Embryonic facial prominence (tissue), 1 donor: ENCODE data around the gene UBAC2.

Source experiments
- DNase-seq: peaks from one replicate; pipeline ENCODE4 v3.0.0-alpha.2; 2016; ENCODE audit errors: extremely low spot score

UBAC2 gene

GRCh38 chr13:99311748-99312492, 111.3 kb downstream of the UBAC2 start:
- no peak for DNase-seq

- DNase-seq, result no peak
Measured at GRCh38 chr13:99312493-99312883, 111.8 kb downstream of the UBAC2 start.

GRCh38 chr13:99313501-99313900, 112.8 kb downstream of the UBAC2 start:
- DNase-seq, result no peak

GRCh38 chr13:99313941-99314340, 113.3 kb downstream of the UBAC2 start:
- DNase-seq, result no peak

DNA sequence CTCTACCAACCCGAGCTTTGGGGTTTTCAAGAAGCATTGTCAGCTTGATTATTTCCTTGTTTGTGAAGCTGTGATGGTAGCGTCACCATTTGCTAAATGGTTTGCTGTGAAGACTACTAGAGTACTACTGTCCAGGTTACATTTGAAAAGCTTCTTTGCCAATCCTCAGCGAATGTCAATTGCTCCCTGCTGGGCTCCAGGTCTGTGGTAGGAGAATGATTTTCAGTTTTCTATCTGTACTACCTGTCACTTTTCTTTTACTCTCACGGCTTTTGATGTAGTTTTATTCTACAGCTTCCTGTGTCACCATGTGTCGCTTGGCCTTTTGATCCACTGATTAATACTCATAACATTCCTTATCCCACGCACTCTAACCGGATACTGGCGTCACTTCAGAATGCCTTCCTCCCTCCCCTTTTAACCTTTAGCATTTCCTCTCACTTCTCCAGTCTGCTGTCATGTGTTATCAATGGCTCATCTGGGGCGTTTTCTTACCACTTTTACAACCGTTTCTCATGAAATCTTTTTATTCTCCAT, 114.1 kb downstream of the UBAC2 start:
- no peak for DNase-seq

DNA sequence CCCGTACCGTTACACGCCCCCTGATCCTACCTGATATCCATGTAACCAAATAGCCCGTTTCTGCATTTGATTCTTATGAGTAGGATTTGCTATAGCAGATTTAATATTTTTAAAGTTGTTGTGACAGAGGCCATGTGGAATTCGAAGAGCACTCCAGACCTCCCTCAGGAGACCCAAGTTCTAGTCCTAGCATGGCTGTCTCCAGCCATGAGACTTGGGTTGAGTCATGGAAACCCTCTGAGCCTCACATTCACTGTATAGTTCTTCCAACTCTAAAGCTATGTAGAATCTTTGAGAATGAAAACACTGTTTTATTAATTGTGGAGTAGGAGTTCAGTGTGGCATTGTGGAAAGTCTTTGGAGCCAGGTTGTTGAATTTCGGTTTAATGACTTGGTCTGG, 114.5 kb downstream of the UBAC2 start:
- DNase-seq, result no peak

GRCh38 chr13:99316224-99316623, 115.6 kb downstream of the UBAC2 start:
- DNase-seq, result no peak

DNA sequence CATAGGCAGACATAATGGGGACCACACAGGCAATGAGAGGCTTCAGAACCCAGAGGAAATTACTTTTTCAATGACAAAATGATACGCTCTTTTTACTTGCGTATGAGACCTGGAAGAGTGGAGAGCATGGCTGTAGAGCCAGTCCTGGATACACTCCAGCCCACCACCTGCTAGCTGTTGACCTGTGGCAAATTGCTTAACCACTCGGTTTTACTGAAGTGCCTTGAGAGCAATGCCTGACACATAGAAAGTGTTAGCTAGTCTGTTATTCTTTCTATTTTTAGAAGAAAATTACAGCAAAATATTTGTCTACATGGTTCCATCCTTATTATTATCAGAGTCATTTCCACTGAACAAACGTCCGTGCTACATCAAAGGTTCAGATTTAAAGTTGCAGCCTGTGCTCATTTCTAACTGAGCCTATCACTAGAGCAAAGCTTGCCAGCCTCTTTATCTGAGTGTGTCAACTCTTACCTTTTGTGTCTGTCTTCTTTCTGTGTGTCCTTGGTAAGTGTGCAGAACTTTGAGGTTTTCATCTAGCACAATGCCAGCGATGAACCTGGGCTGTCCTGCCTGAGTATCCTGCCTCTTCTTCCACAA, 116.1 kb downstream of the UBAC2 start:
- no peak for DNase-seq

DNA sequence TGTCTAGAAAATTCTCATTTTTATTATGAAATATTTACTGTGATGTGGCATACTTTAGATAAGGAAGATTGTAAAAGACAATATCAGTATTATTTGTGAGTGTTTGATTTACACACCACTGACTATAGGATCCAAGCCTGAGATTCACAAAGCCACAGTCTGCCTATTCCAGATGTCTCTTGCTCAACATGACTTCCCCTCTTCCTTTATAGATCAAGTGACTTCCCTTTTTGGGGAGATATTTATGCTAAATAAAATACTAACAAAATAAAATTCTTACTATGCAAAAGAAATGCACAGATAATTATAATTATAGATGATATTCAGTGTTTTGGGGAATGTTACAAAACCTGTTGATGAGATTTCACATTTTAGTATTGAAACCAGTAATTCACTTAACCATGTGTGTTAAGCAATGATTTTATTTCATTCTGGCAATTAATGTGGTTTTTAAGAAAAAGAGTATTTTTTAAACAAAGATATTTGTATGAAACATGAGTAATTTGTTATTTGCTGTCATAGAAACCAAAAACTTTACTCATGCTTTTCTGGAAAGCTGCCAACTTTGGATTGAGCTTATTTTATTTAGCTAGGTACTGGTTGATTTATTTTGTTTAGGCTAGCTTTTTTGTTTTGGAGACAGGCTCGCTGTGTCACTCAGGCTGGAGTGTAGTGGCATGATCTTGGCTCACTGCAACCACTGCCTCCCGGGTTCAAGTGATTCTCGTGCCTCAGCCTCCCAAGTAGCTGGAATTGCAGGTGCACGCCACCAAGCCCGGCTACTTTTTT, 120.2 kb downstream of the UBAC2 start:
- peak; percentile 52 for DNase-seq

DNA sequence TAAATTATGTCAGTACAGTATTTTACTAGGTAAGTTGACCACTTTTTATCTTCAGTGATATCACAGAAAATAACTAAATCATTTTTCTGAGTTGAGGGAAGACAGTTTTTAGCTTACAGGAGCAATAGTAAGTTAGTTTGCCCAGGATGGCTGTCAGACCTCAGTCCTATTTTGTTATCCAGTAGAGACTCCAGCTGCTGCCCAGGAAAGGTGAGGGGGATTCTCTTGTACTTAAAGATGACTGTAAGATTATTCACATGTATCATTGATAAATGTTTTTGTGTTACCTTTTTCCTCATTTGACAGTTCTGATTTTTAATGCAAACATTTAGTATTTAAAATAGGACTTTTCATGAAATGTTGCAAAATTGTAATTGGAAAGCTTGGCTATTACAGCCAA, 121.1 kb downstream of the UBAC2 start:
- DNase-seq, result no peak

DNA sequence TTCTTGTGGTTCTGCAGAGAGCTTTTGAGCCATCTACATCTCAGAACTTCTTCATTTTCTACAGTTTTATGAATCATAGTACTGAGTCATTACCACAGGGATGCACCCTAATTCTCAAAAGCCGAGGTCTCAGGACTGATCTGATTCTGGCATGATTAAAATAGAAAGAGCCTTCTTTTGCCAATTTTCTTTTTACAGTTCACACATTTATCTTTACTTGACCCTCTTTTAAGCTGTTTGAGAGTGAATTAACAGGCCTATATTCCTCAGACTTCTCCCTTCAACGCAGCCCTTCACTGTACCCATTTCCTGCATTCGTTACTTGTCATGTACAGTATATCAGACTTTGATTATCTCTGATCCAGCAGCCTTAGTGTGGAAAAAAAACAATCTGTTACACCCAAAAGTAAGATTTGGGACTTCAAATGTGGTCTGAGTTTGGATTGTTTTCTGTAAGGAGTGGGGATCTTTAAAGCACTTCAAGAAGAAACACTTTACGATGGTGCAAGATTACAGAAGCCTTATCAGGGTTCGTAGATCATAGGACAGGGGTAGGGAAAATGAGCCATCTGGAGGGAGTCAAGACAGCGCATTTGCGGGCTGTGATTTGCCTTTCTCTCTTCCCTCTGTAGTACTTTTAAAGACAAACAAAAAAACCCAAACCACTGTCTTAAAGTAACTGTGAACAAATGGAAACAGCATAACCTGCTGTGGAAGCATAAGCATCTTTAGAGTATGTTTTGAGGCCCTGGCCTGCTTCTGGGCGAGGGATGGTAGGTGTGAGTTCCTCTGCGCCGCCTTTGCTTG, 121.8 kb downstream of the UBAC2 start:
- no peak for DNase-seq

DNA sequence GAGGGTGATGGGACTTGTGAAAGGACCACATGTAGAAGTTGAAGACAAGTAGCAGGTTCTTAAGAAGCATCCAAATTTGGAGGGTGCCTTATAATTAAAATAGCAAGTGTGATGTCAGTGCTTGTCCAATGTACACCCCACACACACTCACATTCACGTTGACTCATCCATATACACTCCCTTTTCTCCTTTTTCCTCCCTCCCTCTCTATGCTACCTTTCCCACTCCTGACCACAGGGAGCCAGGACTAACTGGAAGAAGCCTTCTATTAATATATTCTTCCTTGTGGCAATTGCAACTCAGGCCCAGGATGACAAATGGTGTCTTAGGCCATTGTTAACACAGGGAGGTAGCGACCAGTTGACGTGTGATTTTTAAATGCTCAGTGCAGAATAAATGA, 122.8 kb downstream of the UBAC2 start:
- no peak for DNase-seq

GRCh38 chr13:99326012-99326411, 125.4 kb downstream of the UBAC2 start:
- DNase-seq, result no peak

DNA sequence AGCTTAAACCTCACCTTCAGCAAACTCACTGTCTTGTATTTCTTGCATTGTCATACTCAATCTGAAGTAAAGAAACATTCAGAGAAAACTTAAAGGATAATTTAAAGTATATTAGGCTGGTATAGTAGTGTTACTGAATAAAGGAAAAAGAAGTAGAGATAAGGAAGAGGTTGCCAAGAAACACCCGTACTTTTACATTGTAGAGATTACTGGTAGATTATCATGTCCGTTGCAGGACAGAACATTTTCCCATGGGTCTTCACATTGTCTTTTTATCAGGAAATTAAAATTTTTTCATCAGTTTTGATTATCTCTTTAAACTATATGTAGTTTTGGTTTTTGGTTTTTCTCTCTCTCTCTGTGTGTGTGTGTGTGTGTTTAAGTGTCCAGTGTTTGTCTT, 126.5 kb downstream of the UBAC2 start:
- no peak for DNase-seq

- DNase-seq, result no peak
Measured at GRCh38 chr13:99327761-99328160, 127.1 kb downstream of the UBAC2 start.

DNA sequence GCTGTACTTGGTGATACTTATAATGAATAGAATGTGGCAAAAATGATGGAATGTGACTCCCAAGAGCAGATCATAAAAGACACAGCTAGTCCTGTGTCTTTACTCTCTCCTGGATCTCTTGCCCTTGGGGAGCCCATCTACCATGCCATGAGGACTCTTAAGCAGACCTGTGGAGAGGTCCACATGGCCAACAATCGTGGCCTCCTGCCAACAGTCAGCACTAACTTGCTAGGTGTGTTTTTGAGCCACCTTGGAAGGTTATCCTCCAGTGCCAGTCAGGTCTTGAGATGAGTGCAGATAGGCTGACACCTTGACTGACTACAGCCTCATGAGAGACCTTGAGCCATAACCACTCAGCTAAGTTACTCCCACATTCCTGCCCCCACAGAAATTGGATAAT, 128.8 kb downstream of the UBAC2 start:
- DNase-seq, result no peak

- DNase-seq, result no peak
Measured at GRCh38 chr13:99330942-99331341, 130.3 kb downstream of the UBAC2 start.

DNA sequence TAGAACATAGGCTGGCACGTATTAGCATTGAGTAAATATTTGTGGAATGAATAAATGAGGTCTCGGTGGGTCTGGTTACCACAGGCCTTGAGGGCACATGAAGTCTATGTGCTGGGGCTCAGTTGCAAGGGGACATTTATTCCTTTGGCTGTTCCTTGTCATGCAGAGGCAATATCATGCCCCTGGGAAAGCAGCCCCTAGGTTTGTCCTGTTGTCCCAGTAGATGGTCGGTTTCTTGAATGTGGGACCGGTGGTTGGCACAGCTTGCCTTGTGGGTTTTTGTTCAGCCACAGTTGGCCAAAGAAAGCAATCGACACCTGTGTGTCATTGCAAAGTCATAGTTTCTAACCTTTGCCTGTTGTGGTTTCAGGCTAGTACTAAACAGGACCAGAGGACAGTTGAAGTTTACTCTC, 131.2 kb downstream of the UBAC2 start:
- DNase-seq, result no peak

DNA sequence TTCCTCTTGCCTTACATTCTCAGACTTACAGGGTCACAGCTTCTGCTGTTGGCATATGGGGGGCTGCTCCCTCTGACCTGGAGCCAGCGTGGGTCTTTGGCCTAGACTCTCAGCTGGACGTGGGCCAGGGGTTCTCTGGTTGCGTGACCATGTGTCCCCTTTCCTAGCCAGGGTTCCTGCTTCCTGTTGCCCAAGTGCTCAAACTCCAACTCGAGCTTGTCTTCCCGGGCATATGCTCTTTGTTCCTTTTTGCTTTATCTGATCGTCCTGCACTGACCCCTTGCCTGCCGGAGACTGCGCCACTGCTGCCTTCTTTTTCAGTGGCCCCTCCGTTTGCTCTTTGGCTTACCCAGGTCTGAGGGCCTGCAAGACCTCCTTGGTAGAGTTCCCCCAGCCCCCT, 131.8 kb downstream of the UBAC2 start:
- DNase-seq, result no peak

- DNase-seq, result no peak
Measured at GRCh38 chr13:99334221-99334620, 133.6 kb downstream of the UBAC2 start.

DNA sequence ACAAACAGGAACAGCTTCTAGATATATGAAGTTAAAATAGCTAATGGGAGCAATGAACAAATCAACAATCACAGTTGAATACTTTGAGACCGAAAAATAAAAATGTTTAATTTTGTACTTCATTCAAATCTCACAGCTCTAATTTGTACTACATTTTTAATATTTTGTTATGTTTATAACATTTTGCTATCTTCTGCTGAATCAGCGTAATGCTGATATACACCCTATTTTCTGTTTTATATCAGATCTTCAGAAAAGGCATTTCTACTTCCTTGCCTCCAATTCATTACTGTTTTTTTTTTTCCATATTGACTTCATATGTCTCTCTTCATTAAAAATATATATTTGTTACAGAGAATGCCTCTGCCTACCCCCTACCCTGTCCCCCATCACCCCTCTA, 134.4 kb downstream of the UBAC2 start:
- no peak for DNase-seq

DNA sequence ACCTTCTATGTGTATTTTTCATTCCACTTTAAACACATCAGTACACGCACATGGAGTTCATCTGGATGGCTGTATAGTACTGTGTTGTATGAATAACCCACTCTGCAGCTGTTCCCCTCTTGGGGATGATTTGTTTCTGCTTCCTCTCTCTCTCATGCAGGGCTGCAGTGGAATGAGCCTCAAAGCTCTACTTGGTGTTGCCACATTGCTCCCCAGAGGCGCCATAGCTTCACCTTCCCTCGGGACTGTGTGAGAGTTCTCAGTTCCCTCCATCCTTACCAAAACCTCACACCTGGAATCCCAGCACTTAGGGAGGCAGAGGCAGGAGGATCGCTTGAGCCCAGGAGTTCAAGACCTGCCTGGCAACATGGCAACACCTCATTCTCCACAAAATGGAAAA, 134.9 kb downstream of the UBAC2 start:
- no peak for DNase-seq
